BLaER1 (cell line): ENCODE measurements around the gene RNFT2.

Experiments
- H3K27ac ChIP-seq: shearing (Covaris generic); formaldehyde crosslinking; 2 replicates; pipeline ENCODE4 v1.8.1; 2022
- H3K27me3 ChIP-seq: shearing (Covaris generic); formaldehyde crosslinking; 2 replicates; pipeline ENCODE4 v1.8.1; 2022
- H3K36me3 ChIP-seq: shearing (Covaris generic); formaldehyde crosslinking; 2 replicates; pipeline ENCODE4 v1.8.1; 2022
- H3K4me1 ChIP-seq: shearing (Covaris generic); formaldehyde crosslinking; 2 replicates; pipeline ENCODE4 v1.8.1; 2022
- H3K4me2 ChIP-seq: shearing (Covaris generic); formaldehyde crosslinking; 2 replicates; pipeline ENCODE4 v1.8.1; 2022
- H3K4me3 ChIP-seq: shearing (Covaris generic); formaldehyde crosslinking; 2 replicates; pipeline ENCODE4 v1.8.1; 2022
- H3K9ac ChIP-seq: shearing (Covaris generic); formaldehyde crosslinking; 2 replicates; pipeline ENCODE4 v1.8.1; 2022
- H3K9me3 ChIP-seq: shearing (Covaris generic); formaldehyde crosslinking; 2 replicates; pipeline ENCODE4 v1.8.1; 2022
- H4K20me1 ChIP-seq: shearing (Covaris generic); formaldehyde crosslinking; 2 replicates; pipeline ENCODE4 v1.8.1; 2022
- Cebpa-rat ChIP-seq: shearing (Covaris generic); IDR thresholded peaks from 2 replicates; pipeline ENCODE4 v1.8.1; 2022

Gene RNFT2

DNA sequence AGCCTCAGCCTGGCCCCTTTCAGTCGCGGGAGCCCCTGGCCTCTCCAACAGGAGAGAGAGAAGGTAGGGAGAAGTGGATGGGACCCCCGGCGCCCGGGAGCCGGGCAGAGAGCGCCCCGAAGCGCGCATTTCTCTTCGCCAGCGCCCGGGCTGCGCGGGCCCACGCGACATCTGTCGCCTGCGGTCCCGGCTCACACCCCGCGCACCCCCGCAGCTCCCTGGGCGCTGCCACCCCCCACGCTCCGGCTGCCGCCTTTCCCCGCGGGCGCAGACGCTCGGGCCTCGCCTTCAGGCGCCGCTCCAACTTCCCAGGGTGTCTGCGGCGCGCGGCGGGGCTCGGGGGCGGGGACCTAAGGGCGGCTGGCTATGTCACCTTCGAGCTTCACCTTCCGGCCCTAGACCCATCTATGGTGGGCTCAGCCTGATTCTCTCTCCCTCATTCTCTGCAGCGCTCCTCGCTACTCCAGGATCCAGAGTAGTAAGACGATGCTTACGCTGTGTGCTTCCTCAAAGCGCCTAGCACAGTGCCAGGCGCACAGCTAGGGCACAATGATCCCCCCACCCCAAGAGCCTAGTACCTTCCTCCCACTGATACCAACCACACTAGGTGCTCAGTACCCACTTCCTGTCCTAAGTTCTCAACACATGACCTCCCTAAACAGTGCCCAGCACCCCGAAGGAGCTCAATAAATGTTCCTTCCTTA, 141.5 kb downstream of the RNFT2 start:
- Histone ChIP-seq H3K9me3 (peaks cover 5% of the 10 kb centered on the region), H3K4me1 (peaks cover 36% of the 10 kb centered on the region), H4K20me1 (peaks cover 45% of the 10 kb centered on the region), H3K4me3 (peak overlapping the region; percentile 68), H3K9ac (no peak overlapping the region), H3K4me2 (peak overlapping the region; percentile 92), H3K27ac (no peak overlapping the region), H3K36me3 (no peaks in the 10 kb centered on the region), H3K27me3 (peaks cover 85% of the 10 kb centered on the region)
- TF ChIP-seq Cebpa-rat: no peak

DNA sequence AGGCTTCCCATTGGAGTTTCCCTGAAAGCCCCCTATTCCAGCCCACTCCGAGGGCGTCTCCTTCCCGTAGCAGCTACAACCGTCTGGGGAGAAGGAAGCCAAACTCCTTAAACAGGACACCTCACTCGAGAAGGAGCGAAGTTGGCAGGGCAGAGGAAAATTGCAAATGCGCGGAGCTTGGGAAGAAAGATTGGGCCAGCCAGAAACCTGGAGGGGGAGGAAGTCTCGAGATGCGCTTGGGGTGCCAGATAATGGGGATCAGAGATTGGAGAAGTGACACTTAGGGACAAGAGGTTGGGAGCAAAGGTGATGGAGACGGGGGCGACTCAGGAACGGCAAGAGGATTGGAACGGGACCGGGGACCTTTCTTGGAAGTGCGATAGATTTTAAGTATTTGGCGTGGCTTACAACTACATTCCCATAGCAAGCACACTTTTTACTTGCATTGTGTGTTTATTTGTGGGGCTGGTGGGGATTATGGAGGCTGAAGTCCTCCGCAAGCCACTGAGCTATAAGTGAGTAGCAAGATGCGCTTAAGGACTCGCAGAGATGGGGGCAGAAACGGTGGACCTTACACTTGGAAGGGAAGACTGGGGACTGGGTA, 142.2 kb downstream of the RNFT2 start:
- peak overlapping the region; percentile 68 for H3K4me3 ChIP-seq
- H3K4me2 ChIP-seq: peak overlapping the region; percentile 92
- peaks cover 85% of the 10 kb centered on the region for H3K27me3 ChIP-seq
- no peak for TF ChIP-seq Cebpa-rat
- H3K9ac ChIP-seq: no peak overlapping the region
- peaks cover 42% of the 10 kb centered on the region for H3K4me1 ChIP-seq
- H3K27ac ChIP-seq: no peak overlapping the region
- peaks cover 45% of the 10 kb centered on the region for H4K20me1 ChIP-seq
- no peaks in the 10 kb centered on the region for H3K9me3 ChIP-seq
- H3K36me3 ChIP-seq: no peaks in the 10 kb centered on the region

DNA sequence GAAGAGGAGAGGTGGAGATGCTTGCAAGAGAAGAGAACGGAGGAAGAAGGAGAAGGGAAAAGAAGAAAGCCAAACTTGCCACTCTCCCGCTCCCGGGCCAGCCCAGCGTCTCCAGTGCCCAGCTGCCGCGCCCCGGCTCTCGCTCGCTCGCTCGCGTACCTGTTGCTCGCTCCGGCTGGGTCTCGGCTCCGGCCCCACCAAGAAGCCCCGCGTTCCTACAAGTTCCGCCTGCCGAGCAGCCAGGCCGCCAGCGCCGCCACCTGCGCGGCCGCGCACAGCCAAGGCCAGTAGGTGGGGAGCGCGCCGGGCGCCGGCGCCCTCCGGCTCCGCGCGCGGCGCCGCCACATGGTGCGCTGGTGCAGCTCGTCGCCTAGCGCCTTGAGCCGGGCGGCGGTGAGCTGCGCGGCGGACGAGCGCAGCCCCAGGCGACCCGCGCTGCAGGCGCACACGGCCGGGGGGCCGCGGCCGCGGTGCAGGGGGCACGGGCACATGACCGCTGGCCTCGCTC, 142.8 kb downstream of the RNFT2 start:
- no peak overlapping the region for H3K27ac ChIP-seq
- TF ChIP-seq Cebpa-rat: no peak
- no peaks in the 10 kb centered on the region for H3K9me3 ChIP-seq
- H3K9ac ChIP-seq: no peak overlapping the region
- peaks cover 47% of the 10 kb centered on the region for H3K4me1 ChIP-seq
- H3K36me3 ChIP-seq: no peaks in the 10 kb centered on the region
- peak overlapping the region; percentile 92 for H3K4me2 ChIP-seq
- H3K4me3 ChIP-seq: peak overlapping the region; percentile 68
- peaks cover 45% of the 10 kb centered on the region for H4K20me1 ChIP-seq
- peaks cover 83% of the 10 kb centered on the region for H3K27me3 ChIP-seq

DNA sequence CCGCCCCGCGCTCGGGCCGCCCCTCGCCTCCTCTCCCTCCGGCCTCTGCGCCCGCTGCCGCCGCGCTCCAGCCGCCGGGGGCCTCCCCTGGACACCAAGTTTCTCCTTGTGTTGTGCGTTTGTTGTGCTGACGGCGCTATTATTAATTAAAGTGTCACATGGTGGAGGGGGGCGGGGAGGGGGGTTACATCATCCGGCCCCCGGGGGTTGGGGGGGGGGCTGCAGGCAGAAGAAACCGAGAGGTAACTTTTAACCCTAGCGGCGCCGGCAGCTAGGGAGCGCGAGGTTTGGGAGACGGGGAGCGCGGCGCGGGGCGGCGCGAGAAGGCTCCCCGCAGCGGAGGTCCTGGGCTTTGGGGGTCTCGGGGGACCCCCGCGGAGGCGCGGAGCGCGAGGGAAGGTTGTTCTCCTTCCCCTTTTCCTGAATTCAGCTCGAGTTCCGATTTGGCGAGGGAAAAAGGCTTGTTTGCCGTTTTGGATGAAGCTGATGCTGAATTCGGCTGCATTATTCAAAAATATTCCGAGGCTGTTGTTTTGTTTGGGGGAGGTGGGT, 143.3 kb downstream of the RNFT2 start, which contains the start of gene HRK:
HRK (minus strand) TSS at position 117 of the 552 bp plus-strand sequence. CDS start 134 bp downstream, outside the sequence.
- Histone ChIP-seq H3K27ac (no peak within 1 kb of the TSS), H3K4me1 (peaks cover 50% of the 10 kb centered on the region), H3K9ac (no peak within 1 kb of the TSS), H3K27me3 (peaks cover 78% of the 10 kb centered on the region), H3K4me3 (peak within 1 kb of the TSS; percentile 68), H3K4me2 (peak within 1 kb of the TSS; percentile 92), H3K9me3 (no peaks in the 10 kb centered on the region), H3K36me3 (no peaks in the 10 kb centered on the region), H4K20me1 (peaks cover 45% of the 10 kb centered on the region)
- TF ChIP-seq Cebpa-rat: no peak

DNA sequence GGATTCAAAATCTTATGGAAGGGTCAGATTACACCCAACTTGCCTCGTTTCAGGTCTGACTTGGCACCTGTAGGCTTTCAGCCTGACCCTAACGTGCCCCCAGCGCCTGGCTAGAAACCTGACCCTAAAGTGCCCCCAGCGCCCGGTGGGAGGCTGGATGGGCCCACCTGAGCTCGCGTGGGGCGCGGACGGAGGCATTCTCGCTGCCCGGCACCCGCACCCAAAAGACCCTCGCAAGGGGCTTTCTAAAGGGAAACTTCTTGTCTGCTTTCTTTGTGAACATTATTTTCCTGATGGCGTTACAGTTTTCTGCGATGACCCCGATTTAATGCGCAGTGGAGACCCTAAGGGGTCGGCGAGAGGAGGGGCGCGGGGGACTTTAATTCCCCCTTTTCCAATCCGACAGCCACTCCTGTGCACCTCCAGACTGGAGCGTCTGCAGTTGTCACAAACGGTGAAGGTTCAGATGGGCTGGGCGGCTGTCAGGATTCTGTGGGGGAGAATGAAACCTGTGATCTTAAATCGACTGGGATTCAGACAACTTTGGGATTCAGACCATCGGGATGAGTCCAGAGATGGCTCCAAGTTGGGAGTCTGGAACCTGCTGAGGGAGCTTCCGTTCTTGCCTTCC, 143.9 kb downstream of the RNFT2 start:
- Histone ChIP-seq H3K27me3 (peaks cover 73% of the 10 kb centered on the region), H3K4me1 (peaks cover 50% of the 10 kb centered on the region), H3K36me3 (no peaks in the 10 kb centered on the region), H3K9me3 (no peaks in the 10 kb centered on the region), H3K4me3 (peak overlapping the region; percentile 68), H3K4me2 (peak overlapping the region; percentile 92), H3K9ac (no peak overlapping the region), H4K20me1 (peaks cover 45% of the 10 kb centered on the region), H3K27ac (no peak overlapping the region)
- no peak for TF ChIP-seq Cebpa-rat

DNA sequence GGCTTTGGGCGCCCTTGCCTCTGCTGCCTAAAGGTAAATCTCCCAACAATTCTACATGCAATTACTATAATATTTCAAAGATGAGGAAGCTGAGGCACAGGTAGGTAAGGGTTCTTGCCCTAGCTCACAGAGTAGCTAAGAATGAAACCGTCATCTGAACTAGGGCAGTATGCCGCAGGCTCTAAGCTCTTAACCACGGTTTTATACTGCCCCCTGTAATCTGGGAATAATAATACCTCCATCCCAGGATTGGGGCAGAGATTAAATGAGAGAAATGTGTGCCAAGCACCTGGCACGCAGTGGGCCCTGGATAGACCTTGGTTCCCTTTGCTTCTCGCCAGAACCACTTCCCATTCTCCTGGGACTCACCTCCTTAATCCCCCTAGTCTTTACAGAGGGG, 144.6 kb downstream of the RNFT2 start:
- Histone ChIP-seq H3K4me3 (no peak overlapping the region), H3K9ac (no peak overlapping the region), H3K27ac (no peak overlapping the region), H3K36me3 (no peaks in the 10 kb centered on the region), H4K20me1 (peaks cover 45% of the 10 kb centered on the region), H3K27me3 (peaks cover 66% of the 10 kb centered on the region), H3K4me2 (no peak overlapping the region), H3K4me1 (peaks cover 50% of the 10 kb centered on the region), H3K9me3 (no peaks in the 10 kb centered on the region)
- no peak for TF ChIP-seq Cebpa-rat

DNA sequence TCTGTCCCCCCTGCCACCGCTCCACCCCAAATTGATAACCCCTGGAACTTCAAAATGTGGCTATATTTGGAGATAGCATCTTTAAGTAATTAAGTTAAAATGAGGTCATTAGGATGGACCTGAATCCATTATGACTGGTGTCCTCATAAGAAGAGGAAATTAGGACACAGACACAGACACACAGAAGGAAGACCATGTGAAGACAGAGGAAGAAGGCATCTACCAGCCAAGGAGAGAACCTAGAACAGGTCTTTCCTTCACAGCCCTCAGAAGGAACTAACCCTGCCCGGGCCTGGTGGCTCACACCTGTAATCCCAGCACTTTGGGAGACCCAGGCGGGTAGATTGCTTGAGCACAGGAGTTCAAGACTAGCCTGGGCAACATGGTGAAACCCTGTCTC, 146.8 kb downstream of the RNFT2 start:
- H4K20me1 ChIP-seq: peaks cover 28% of the 10 kb centered on the region
- peak overlapping the region; percentile 49 for H3K4me2 ChIP-seq
- no peak for TF ChIP-seq Cebpa-rat
- H3K27me3 ChIP-seq: peaks cover 44% of the 10 kb centered on the region
- no peaks in the 10 kb centered on the region for H3K9me3 ChIP-seq
- H3K4me1 ChIP-seq: peaks cover 32% of the 10 kb centered on the region
- H3K9ac ChIP-seq: no peak overlapping the region
- H3K36me3 ChIP-seq: no peaks in the 10 kb centered on the region
- no peak overlapping the region for H3K27ac ChIP-seq
- H3K4me3 ChIP-seq: no peak overlapping the region

DNA sequence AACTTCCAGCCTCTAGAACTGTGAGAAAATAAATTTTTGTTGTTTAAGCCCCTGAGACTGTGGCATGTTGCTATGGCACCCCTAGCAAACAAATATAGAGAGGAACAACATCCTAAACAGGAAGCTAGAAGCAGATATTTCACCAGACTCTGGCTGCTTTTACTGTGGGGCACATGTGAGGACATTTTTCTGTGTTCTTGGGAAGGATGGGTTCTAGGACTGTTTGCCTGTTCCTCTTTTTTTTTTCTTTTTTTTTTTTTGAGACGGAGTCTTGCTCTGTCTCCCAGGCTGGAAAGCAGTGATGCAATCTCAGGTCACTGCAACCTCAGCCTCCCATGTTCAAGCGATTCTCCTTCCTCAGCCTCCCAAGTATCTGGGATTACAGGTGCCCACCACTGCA, 147.4 kb downstream of the RNFT2 start:
- H3K9me3 ChIP-seq: peaks cover 5% of the 10 kb centered on the region; the same call in 1 of the 2 replicates
- peaks cover 26% of the 10 kb centered on the region for H3K4me1 ChIP-seq
- TF ChIP-seq Cebpa-rat: 0 out of 2 replicates have a peak, but pooled peaks have one; percentile 17
- no peak overlapping the region for H3K4me3 ChIP-seq
- H3K27ac ChIP-seq: no peak overlapping the region
- peaks cover 38% of the 10 kb centered on the region for H3K27me3 ChIP-seq
- no peak overlapping the region for H3K9ac ChIP-seq
- H4K20me1 ChIP-seq: peaks cover 21% of the 10 kb centered on the region
- no peaks in the 10 kb centered on the region for H3K36me3 ChIP-seq
- H3K4me2 ChIP-seq: peak overlapping the region; percentile 49

DNA sequence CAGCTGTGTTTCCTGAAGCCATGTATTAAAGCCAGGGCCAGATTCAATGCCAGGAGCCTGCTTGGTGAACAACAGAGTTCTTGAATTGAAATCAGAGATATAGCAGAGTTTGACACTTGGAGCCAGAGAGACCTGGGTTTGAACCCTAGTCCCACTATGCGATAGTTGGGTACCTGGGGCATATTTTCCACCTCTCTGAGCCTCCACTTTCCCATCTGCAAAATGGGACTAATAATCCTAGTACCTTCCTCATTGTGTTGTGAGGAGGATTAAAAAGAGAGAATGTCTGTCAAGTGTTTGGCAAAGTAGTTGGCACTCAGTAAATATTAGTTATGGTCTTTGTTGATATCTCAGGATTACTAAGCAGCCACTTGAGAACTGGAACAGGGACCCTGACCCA, 149.1 kb downstream of the RNFT2 start:
- peaks cover 10% of the 10 kb centered on the region; the same call in 1 of the 2 replicates for H3K9me3 ChIP-seq
- no peaks in the 10 kb centered on the region for H3K36me3 ChIP-seq
- H4K20me1 ChIP-seq: peaks cover 11% of the 10 kb centered on the region
- H3K27me3 ChIP-seq: peaks cover 21% of the 10 kb centered on the region
- H3K4me1 ChIP-seq: peaks cover 13% of the 10 kb centered on the region
- no peak overlapping the region for H3K4me3 ChIP-seq
- H3K9ac ChIP-seq: no peak overlapping the region
- H3K4me2 ChIP-seq: no peak overlapping the region
- no peak overlapping the region for H3K27ac ChIP-seq
- TF ChIP-seq Cebpa-rat: no peak
